GM21717 (cell line): ENCODE results near the gene NPAT.
"Not testable (repeated sequence)": the region's sequence is repeated elsewhere in the genome, so short reads cannot be mapped to it uniquely, and the experiment has no call there.

Experiments
- ATAC-seq: cut with Tn5 transposase; IDR thresholded peaks from one replicate; pipeline ENCODE4 v1.9.1; 2021; ENCODE audit warnings: mild to moderate bottlenecking, moderate library complexity; ENCODE audit not compliant: unreplicated experiment

NPAT gene

DNA sequence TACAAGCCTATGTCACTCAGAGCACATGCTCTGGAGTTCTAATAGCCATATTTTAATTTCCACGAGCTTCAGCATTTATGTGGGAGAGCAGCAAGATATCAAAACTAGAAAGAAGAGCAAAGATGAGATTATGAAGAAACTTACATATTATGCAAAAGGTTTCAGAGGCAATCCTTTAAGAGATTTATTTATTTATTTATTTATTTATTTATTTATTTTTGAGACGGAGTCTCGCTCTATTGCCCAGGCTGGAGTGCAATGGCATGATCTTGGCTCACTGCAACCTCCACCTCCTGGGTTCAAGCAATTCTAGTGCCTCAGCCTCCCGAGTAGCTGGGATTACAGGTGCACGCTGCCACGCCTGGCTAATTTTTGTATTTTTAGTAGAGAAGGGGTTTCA lies 59.6 kb downstream of the NPAT start:
- ATAC-seq = not testable (repeated sequence)

GRCh38 chr11:108160970-108161566 lies 61.4 kb downstream of the NPAT start:
- ATAC-seq = peak; percentile 98

GRCh38 chr11:108154591-108154990 lies 67.8 kb downstream of the NPAT start:
- ATAC-seq = no peak

DNA sequence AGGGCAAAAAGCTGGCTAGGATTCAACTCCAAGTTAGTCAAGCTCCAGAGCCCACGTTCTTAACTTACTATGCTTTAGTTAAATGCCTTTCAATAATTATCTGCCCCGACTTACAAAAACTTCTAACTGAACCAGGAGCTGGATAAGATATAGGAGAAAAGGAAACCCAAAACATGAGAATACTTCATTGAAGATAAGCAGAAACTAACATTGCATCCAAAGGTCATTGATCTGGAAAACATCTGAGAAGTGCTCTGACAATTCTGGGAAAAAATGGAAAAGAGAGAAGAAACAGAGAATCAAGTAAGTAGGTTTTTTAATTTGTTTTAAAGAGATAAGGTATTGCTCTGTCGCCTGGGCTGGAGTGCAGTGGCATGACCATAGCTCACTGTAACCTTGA lies 73.9 kb downstream of the NPAT start:
- ATAC-seq = no peak

- ATAC-seq = no peak
Measured at GRCh38 chr11:108147150-108147549, 75.3 kb downstream of the NPAT start.

- ATAC-seq = no peak
Measured at GRCh38 chr11:108144615-108145014, 77.8 kb downstream of the NPAT start.

DNA sequence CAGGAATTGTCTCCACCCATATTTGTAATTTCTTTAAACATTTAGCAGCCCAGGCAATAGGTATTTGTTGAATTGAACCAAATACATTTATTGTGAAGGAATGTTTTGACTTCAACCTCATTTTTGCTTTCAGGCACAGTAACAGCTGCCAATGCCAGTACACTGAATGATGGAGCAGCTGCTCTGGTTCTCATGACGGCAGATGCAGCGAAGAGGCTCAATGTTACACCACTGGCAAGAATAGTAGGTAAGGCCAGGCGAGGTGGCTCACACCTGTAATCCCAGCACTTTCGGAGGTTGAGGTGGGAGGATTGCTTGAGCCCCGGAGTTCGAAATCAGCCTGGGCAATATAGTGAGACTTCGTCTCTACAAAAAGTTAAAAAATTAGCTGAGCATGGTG lies 80.1 kb downstream of the NPAT start:
- no peak for ATAC-seq

DNA sequence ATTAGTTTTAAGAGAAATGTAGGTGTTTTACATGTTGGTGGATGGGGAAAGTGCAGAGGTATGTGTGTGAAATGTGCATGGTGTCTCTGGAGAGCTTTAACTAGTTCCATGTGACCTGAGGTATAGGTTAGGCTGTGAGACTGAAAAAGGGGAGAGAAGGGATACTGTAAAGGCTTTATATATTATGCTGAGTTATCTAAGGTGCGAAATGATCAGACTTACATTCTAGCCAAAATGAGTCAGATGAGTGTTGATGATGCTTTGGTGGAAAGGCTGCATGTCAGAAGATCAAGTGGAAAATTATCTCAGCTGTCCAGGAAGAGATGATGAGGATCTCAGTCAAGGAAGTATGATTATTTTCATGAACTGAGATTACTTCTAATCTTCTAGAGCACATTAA lies 85.2 kb downstream of the NPAT start:
- ATAC-seq = no peak

DNA sequence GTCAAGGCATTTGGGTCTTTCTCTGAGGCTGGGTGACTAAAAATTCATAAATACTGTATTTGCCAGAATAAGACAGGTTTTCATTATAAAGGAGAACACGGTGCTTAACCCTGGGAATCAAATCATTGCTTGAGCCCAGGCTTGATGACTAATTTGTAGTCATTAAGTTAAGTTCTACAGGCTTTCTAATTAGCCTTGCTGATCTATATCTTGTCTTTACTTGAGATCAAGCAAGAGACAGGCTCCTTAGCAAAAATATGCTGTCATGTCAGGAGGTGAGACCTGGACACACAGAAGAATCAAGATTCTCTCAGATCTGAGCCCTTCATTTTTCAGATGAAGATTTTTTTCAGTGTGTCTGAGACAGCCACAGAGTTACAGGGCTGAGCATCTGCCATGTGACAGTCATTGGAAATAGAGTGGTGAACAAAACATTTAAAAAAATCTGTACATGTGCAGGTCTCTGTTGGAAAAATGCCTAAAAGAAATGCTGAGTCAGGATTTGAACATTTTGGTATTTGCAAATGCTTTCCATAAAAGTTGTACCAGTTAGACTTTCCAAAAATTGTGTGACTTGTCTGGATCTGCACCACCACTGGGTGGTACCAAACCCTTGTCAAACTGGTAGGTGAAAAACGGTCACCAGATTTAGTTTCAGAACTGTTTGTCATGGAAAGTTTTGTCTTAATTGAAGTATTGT lies 86.4 kb downstream of the NPAT start:
- no peak for ATAC-seq

DNA sequence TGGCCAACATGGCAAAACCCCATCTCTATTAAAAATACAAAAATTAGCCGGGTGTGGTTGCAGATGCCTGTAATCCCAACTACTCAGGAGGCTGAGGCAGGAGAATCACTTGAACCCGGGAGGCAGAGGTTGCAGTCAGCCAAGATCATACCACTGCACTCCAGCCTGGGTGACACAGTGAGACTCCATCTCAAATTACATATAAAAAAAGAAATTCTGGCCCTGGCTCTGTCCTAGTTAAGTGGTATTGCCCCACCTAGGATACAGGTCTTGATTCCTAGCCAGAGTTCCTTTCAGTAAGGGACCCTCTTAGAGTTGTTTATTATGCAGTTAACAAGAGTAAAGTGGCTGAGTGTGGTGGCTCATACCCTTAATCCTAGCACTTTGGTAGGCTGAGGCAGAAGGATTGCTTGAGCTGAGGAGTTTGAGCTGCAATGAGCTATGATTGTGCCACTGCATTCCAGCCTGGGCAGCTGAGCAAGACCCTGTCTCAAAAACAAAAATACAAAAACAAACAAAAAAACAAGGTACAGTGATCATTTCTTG lies 89.4 kb downstream of the NPAT start:
- not testable (repeated sequence) for ATAC-seq

GRCh38 chr11:108131993-108132392 lies 90.4 kb downstream of the NPAT start:
- ATAC-seq = no peak

DNA sequence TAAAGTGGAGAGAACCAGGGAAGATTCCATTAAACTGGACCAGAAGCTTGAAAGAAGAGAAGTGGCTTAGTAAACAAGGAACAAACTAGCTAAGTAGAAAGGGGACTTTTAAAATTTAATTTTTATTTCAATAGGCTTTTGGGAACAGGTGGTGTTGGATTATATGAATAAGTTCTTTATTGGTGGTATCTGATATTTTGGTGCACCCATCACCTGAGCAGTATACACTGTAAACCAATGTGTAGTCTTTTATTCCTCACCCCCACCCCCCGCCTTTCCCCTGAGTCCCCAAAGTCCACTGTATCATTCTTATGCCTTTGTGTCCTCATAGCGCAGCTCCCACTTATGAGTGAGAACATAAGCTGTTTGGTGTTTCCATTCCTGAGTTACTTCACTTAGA lies 93.7 kb downstream of the NPAT start:
- ATAC-seq = no peak

DNA sequence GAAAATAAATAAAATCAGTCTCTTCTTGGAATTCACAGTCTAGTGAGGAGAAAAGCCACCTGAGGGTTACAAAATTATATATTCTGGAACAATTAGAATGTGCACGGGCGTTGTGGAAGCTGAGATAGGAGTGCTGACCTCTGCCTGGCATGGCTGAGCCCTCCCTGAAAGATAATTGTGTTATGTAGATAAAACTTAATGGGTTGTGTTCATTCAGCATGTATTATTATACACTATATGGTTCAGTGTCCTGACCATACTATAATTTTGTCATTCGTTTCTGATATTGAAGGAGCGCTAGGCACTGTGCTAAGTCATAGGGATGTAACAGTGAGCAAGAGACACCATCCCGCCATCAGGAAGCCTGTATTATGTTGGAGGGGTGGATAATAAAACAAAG lies 97.3 kb downstream of the NPAT start:
- no peak for ATAC-seq

- ATAC-seq = no peak
Measured at GRCh38 chr11:108122166-108122628, 100.2 kb downstream of the NPAT start.

GRCh38 chr11:108121274-108122155 lies 100.9 kb downstream of the NPAT start, which contains the start of gene ACAT1:
Gene ACAT1 (plus strand): TSS chr11:108121567. CDS start chr11:108121607, 40 bp downstream.
- ATAC-seq = peak; percentile 97

DNA sequence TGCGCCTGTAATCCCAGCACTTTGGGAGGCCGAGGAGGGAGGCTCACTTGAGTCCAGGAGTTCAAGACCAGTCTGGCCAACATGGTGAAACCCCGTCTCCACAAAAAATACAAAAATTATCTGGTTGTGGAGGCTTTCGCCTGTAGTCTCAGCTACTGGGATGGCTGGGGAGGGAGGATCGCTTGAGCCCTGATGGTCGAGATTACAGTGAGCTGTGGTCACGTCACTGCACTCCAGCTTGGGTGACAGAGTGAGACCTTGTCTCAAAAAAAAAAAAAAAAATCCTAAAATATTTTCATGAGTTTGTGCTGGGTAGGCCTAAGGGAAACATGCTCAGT lies 101.5 kb downstream of the NPAT start:
- peak; percentile 29 for ATAC-seq

GRCh38 chr11:108117746-108118371 lies 104.6 kb downstream of the NPAT start:
- ATAC-seq = no peak

GRCh38 chr11:108115500-108116140 lies 106.8 kb downstream of the NPAT start:
- ATAC-seq = no peak

DNA sequence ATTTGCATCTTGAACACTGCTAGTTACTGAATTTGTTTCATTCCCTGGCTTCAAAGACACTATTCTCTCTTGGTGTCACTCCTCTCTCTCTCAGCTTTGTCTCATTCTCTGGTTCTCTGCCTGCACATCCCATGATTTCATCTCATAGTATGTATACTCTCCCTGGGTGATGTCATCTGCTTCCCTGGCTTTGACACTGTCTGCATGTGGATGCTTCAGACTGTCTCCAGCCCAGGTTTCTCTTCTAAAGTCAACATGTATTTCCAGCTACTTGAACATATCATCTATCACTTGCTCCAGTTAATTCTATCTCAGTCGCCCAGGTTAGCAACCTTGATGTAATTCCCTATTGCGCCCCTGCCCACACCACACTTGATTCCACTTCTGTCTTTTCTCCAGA lies 110.4 kb downstream of the NPAT start:
- no peak for ATAC-seq

- no peak for ATAC-seq
Measured at GRCh38 chr11:108111126-108111525, 111.3 kb downstream of the NPAT start.
